Activated CD8-positive, alpha-beta T cell treated with anti-CD3 and anti-CD28 coated beads for 36 hours (primary cell): Measurements from ENCODE around the gene ARHGEF19. TPM values are rescaled to one million over a fixed set of nuclear protein-coding genes. Genes with fewer than 3 reads are reported as not detected.
"Not testable (repeated sequence)": the region's sequence is repeated elsewhere in the genome, so short reads cannot be mapped to it uniquely, and the experiment has no call there.

ENCODE experiments used
- ATAC-seq: fragments of 200-7000 bp; cut with Tn5 transposase; one replicate; pipeline ENCODE4 v1.10.0; 2021; ENCODE audit warnings: mild to moderate bottlenecking, moderate library complexity
- CTCF ChIA-PET: fragments of 350-600 bp; sonication (Branson Sonifier 250); formaldehyde crosslinking; loops from one replicate; lab custom pipeline; 2021; ENCODE audit warnings: antibody characterized with exemption; lab: Charles Lee
- POLR2A ChIA-PET: fragments of 350-600 bp; sonication (Branson Sonifier 250); formaldehyde crosslinking; loops from one replicate; lab custom pipeline; 2021; ENCODE audit warnings: antibody characterized with exemption; lab: Charles Lee
- DNase-seq: peaks from one replicate; pipeline ENCODE4 v3.0.0-alpha.2; 2020
- H3K27ac Mint-ChIP-seq: one replicate; pipeline ENCODE4 v1.8.0; 2021; ENCODE audit warnings: mild to moderate bottlenecking, mixed read lengths
- H3K27me3 Mint-ChIP-seq: one replicate; pipeline ENCODE4 v1.8.0; 2021; ENCODE audit warnings: mixed read lengths
- H3K36me3 Mint-ChIP-seq: one replicate; pipeline ENCODE4 v1.8.0; 2021; ENCODE audit warnings: low read depth, mixed read lengths
- H3K4me1 Mint-ChIP-seq: one replicate; pipeline ENCODE4 v1.8.0; 2021; ENCODE audit warnings: low read depth, mixed read lengths
- H3K4me3 Mint-ChIP-seq: one replicate; pipeline ENCODE4 v1.8.0; 2021; ENCODE audit warnings: mild to moderate bottlenecking, moderate library complexity, mixed read lengths
- H3K9me3 Mint-ChIP-seq: one replicate; pipeline ENCODE4 v1.8.0; 2021; ENCODE audit warnings: mixed read lengths
- CTCF ChIP-seq: fragments of 200-600 bp; IDR thresholded peaks from one replicate; pipeline ENCODE4 v1.8.0; 2022; ENCODE audit warnings: antibody characterized with exemption, mild to moderate bottlenecking
- intact Hi-C: fragments of 100-400 bp; cut with micrococcal nuclease; formaldehyde crosslinking; loops from one replicate; pipeline ENCODE4 v1.10.0; 2022
- total RNA-seq, 2 experiments: library from RNA; stranded (reverse); gene quantifications; one replicate each; pipeline ENCODE4 v1.2.3, GENCODE V29; 2021

Gene ARHGEF19
- total RNA-seq, 2 experiments from 2014 or later, result 5.7 to 7.4 TPM

- H3K27ac Mint-ChIP-seq, result no peak overlapping the region
- DNase-seq, result no peak
- ATAC-seq, result no peak
- H3K9me3 Mint-ChIP-seq, result no peaks in the 10 kb centered on the region
- no peak overlapping the region for H3K4me3 Mint-ChIP-seq
- CTCF ChIA-PET, result no interaction called here
- intact Hi-C loops, result no loop called here
- peaks cover 28% of the 10 kb centered on the region for H3K27me3 Mint-ChIP-seq
- H3K36me3 Mint-ChIP-seq, result no peaks in the 10 kb centered on the region
- peaks cover 9% of the 10 kb centered on the region for H3K4me1 Mint-ChIP-seq
- no peak for TF ChIP-seq CTCF
- POLR2A ChIA-PET, result no interaction called here
Measured at GRCh38 chr1:16224472-16224871, 12.0 kb upstream of the ARHGEF19 start.

GRCh38 chr1:16222716-16223115 is 10.3 kb upstream of the ARHGEF19 start:
- H3K27me3 Mint-ChIP-seq, result peaks cover 17% of the 10 kb centered on the region
- H3K4me1 Mint-ChIP-seq, H3K27ac Mint-ChIP-seq, H3K4me3 Mint-ChIP-seq, DNase-seq, H3K9me3 Mint-ChIP-seq, H3K36me3 Mint-ChIP-seq, ATAC-seq, intact Hi-C loops: not testable (repeated sequence)
- POLR2A ChIA-PET, result interaction anchor here (0.7 to 2.9 kb wide), 3 partner anchors 11 to 631 kb away, joined by 3 to 8 read pairs (median 4); partner anchors contain the start of gene CPLANE2
- CTCF ChIA-PET, result interaction anchor here (1.5 kb wide), 1 partner anchor 143 kb away, joined by 6 read pairs; no protein-coding TSS in a partner anchor

- Mint-ChIP-seq H3K4me1 (peaks cover 9% of the 10 kb centered on the region), H3K27me3 (peaks cover 9% of the 10 kb centered on the region), H3K27ac (no peak overlapping the region), H3K4me3 (no peak overlapping the region), H3K36me3 (no peaks in the 10 kb centered on the region), H3K9me3 (no peaks in the 10 kb centered on the region)
- ATAC-seq (no peak), DNase-seq (no peak)
- TF ChIP-seq CTCF, result no peak
- ChIA-PET CTCF (no interaction called here), POLR2A (interaction anchor here (2.9 kb wide), 1 partner anchor 15 kb away, joined by 8 read pairs; the partner anchor contains the start of gene CPLANE2)
- intact Hi-C loops, result no loop called here
Measured at GRCh38 chr1:16221499-16221898, 9.0 kb upstream of the ARHGEF19 start.

- no peak for DNase-seq
- no peak overlapping the region for H3K4me3 Mint-ChIP-seq
- no peak for TF ChIP-seq CTCF
- no peaks in the 10 kb centered on the region for H3K27me3 Mint-ChIP-seq
- H3K4me1 Mint-ChIP-seq, result peaks cover 17% of the 10 kb centered on the region
- intact Hi-C loops, result no loop called here
- ChIA-PET POLR2A (interaction anchor here (4.6 kb wide), 1 partner anchor 13 kb away, joined by 27 read pairs; no protein-coding TSS in a partner anchor), CTCF (interaction anchor here (1.1 kb wide), 2 partner anchors 12 to 17 kb away, joined by 3 to 4 read pairs; partner anchors contain the start of gene CPLANE2)
- no peaks in the 10 kb centered on the region for H3K9me3 Mint-ChIP-seq
- H3K27ac Mint-ChIP-seq, result no peak overlapping the region
- no peak for ATAC-seq
- no peaks in the 10 kb centered on the region for H3K36me3 Mint-ChIP-seq
Measured at GRCh38 chr1:16219968-16220500, 7.6 kb upstream of the ARHGEF19 start.

- ChIA-PET POLR2A (interaction anchor here (4.6 kb wide), 1 partner anchor 11 kb away, joined by 27 read pairs; no protein-coding TSS in a partner anchor), CTCF (interaction anchor here (1.2 to 1.9 kb wide), 2 partner anchors 10 to 29 kb away, joined by 3 to 4 read pairs; no protein-coding TSS in a partner anchor)
- no peaks in the 10 kb centered on the region for H3K9me3 Mint-ChIP-seq
- H3K36me3 Mint-ChIP-seq, result no peaks in the 10 kb centered on the region
- TF ChIP-seq CTCF, result no peak
- H3K4me3 Mint-ChIP-seq, result no peak overlapping the region
- peaks cover 17% of the 10 kb centered on the region for H3K4me1 Mint-ChIP-seq
- ATAC-seq, result no peak
- intact Hi-C loops, result no loop called here
- H3K27me3 Mint-ChIP-seq, result no peaks in the 10 kb centered on the region
- no peak for DNase-seq
- H3K27ac Mint-ChIP-seq, result no peak overlapping the region
Measured at GRCh38 chr1:16218674-16219071, 6.2 kb upstream of the ARHGEF19 start.
